GM12878 (cell line): ENCODE data around the gene RFFL. TPM values are rescaled to one million over a fixed set of nuclear protein-coding genes. Genes with fewer than 3 reads are reported as not detected.
A peak's percentile ranks its signal among the peaks of the same experiment; 100 is the strongest.

Experiments used
- ESRRA ChIP-seq: IDR thresholded peaks from 2 replicates; pipeline ENCODE4 v1.6.1; 2012; ENCODE audit warnings: mild to moderate bottlenecking, low read length, improper control_type of control experiment
- IKZF1 ChIP-seq: fragments of 450-650 bp; conservative IDR thresholded peaks from 2 replicates; pipeline ENCODE4 v1.6.1; 2017; ENCODE audit warnings: antibody characterized with exemption, mild to moderate bottlenecking
- IKZF2 ChIP-seq, 2 experiments: fragments of 450-650 bp; IDR thresholded peaks; 2 replicates each; pipeline ENCODE4 v1.6.1; 2017; ENCODE audit warnings: mild to moderate bottlenecking in 2 of 2, moderate library complexity in 2 of 2
- KLF5 ChIP-seq: fragments of 450-650 bp; IDR thresholded peaks from 2 replicates; pipeline ENCODE4 v1.6.1; 2014; ENCODE audit warnings: mild to moderate bottlenecking; ENCODE audit not compliant: partially characterized antibody
- NFYB ChIP-seq: IDR thresholded peaks from 2 replicates; pipeline ENCODE4 v1.6.1; 2011; ENCODE audit warnings: low read depth, mild to moderate bottlenecking, low read length, improper control_type of control experiment, moderate library complexity; ENCODE audit not compliant: insufficient read depth
- RELA ChIP-seq: fragments of 450-650 bp; IDR thresholded peaks from 2 replicates; pipeline ENCODE4 v1.8.0; 2014; ENCODE audit warnings: borderline replicate concordance; ENCODE audit not compliant: partially characterized antibody
- RUNX3 ChIP-seq: IDR thresholded peaks from 2 replicates; pipeline ENCODE4 v1.6.1; 2012; ENCODE audit warnings: low read length, inconsistent platforms
- ZNF207 ChIP-seq: fragments of 450-650 bp; IDR thresholded peaks from 2 replicates; pipeline ENCODE4 v1.6.1; 2014; ENCODE audit warnings: antibody characterized with exemption, mild to moderate bottlenecking, borderline replicate concordance
- polyA plus RNA-seq, 11 experiments: library from polyadenylated mRNA; depleted of rRNA in 4 of 11; unstranded in 6 of 11; stranded (reverse) in 5 of 11; fragments of >200 nt; fragmentation: Nextera tagmentation in 4 of 11; fragmentation: Illumina TruSeq in 1 of 11; extraction: Ambion mirVana in 4 of 11; extraction: Trizol in 1 of 11; gene quantifications; 1 replicate in 1 of 11; 2 replicates in 10 of 11; pipeline versions ENCODE4 v1.2.1 to v1.2.3, GENCODE V29; 2011 to 2016; ENCODE audit warnings: inconsistent platforms in 2 of 11, missing spikeins in 2 of 11, low read depth in 1 of 11
- total RNA-seq, 4 experiments: library from RNA; depleted of rRNA in 3 of 4; stranded (reverse); fragments of >200 nt in 3 of 4; fragmentation: Illumina TruSeq in 1 of 4; extraction: Trizol in 1 of 4; gene quantifications; 2 replicates each; pipeline versions ENCODE4 v1.2.1 to v1.2.3, GENCODE V29; 2013 to 2021
- TF ChIP-seq, protein P1 (sequence below): fragments of 450-650 bp; IDR thresholded peaks from 2 replicates; pipeline ENCODE4 v1.6.1; 2017; ENCODE audit warnings: mild to moderate bottlenecking, moderate library complexity
- TF ChIP-seq, protein P2 (sequence below): fragments of 450-650 bp; IDR thresholded peaks from 2 replicates; pipeline ENCODE4 v1.6.1; 2017; ENCODE audit warnings: low read depth, mild to moderate bottlenecking, moderate library complexity

The RFFL gene
- total and polyA plus RNA-seq, 10 of the 15 experiments (the other 5 are each of a cell fraction or from before 2014, with no cell fraction given) = 4.7 to 56.1 (median 26.9) TPM

DNA sequence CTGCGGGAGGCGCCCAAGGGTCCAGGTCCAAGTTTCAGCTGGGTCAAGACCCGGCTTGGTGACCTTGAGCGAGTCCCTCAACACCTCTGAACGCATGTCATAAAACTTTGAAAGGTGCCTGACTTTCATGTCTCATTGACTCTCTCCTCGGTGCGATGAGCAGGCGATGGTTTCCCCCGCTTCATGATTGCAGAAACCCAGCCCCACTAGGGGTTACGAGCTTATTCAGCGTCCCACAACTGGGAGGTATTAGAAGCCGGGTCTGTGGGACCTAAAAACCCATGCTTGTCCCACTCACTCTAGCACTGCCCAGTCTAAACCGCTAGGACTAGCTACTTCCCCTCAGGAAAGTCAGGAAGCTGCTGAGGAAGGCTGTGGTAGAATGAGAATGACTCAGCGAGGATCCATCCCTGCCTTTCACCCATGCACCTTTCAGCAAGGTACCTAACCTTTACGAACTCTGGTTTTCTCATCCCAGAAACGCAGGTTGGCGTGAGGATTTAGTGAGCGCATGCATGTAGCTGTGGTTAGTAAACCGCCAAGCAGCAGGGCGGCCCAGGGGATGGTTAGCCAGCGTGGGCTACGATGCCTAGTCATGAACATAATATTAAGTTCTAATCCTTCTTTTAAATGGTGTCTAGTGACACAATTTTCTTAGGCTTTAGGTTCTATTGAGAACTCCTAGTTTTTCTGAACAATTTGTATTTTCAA lies 26.2 kb upstream of the RFFL start (continued):
- TF ChIP-seq, protein P1, sequence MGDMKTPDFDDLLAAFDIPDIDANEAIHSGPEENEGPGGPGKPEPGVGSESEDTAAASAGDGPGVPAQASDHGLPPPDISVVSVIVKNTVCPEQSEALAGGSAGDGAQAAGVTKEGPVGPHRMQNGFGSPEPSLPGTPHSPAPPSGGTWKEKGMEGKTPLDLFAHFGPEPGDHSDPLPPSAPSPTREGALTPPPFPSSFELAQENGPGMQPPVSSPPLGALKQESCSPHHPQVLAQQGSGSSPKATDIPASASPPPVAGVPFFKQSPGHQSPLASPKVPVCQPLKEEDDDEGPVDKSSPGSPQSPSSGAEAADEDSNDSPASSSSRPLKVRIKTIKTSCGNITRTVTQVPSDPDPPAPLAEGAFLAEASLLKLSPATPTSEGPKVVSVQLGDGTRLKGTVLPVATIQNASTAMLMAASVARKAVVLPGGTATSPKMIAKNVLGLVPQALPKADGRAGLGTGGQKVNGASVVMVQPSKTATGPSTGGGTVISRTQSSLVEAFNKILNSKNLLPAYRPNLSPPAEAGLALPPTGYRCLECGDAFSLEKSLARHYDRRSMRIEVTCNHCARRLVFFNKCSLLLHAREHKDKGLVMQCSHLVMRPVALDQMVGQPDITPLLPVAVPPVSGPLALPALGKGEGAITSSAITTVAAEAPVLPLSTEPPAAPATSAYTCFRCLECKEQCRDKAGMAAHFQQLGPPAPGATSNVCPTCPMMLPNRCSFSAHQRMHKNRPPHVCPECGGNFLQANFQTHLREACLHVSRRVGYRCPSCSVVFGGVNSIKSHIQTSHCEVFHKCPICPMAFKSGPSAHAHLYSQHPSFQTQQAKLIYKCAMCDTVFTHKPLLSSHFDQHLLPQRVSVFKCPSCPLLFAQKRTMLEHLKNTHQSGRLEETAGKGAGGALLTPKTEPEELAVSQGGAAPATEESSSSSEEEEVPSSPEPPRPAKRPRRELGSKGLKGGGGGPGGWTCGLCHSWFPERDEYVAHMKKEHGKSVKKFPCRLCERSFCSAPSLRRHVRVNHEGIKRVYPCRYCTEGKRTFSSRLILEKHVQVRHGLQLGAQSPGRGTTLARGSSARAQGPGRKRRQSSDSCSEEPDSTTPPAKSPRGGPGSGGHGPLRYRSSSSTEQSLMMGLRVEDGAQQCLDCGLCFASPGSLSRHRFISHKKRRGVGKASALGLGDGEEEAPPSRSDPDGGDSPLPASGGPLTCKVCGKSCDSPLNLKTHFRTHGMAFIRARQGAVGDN = no peak; the same call in 1 of the 2 replicates
- peak; percentile 88 for TF ChIP-seq RUNX3
- TF ChIP-seq IKZF1 = peak; percentile 86
- 0 out of 2 replicates have a peak, but pooled peaks have one; percentile 6 for TF ChIP-seq ESRRA
- TF ChIP-seq RELA = peak; percentile 7
- TF ChIP-seq NFYB = no peak
- TF ChIP-seq KLF5 = peak; percentile 86
- peak; percentile 79 to 87 for TF ChIP-seq IKZF2 (IDR thresholded peaks at IDR 0.05)
- TF ChIP-seq ZNF207 = peak; percentile 83
- TF ChIP-seq, protein P2, sequence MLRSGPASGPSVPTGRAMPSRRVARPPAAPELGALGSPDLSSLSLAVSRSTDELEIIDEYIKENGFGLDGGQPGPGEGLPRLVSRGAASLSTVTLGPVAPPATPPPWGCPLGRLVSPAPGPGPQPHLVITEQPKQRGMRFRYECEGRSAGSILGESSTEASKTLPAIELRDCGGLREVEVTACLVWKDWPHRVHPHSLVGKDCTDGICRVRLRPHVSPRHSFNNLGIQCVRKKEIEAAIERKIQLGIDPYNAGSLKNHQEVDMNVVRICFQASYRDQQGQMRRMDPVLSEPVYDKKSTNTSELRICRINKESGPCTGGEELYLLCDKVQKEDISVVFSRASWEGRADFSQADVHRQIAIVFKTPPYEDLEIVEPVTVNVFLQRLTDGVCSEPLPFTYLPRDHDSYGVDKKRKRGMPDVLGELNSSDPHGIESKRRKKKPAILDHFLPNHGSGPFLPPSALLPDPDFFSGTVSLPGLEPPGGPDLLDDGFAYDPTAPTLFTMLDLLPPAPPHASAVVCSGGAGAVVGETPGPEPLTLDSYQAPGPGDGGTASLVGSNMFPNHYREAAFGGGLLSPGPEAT = peak; percentile 62; the same call in 1 of the 2 replicates
